HG02759 (cell line): ENCODE results near the gene SNX5.

Source experiments
- ATAC-seq: cut with Tn5 transposase; IDR thresholded peaks from one replicate; pipeline ENCODE4 v1.9.1; 2021; ENCODE audit warnings: mild to moderate bottlenecking, moderate library complexity; ENCODE audit not compliant: unreplicated experiment

The SNX5 gene

DNA sequence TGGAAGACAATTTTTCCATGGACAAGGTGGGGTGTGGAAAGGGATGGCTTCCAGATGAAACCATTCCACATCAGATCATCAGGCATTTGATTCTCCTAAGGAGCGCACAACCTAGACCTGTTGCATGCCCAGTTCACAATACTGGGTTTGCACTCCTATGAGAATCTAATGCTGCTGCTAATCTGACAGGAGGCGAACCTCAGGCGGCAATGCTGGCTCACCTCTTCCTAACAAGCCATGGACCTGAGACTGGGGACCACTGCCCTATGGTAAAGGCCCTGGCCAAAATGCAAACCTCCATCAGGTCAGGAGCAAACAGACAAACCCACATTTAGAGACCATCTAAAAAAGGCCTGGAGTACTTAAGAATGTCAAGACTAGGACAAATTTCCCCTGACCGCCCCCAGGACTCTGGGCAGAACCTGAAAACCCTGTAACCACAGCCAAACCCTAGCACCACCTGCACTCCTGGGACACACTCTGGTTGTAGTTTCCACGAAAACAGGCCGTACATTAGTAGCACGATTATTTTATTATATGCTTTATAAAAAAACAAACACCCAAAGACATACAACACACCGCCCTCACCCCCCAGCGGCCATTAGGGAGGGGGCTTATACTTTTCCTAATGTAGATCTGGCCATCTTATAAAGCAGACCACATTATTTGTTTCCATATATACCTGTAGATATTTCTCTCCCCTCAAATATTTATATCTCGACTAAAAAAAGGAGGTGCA lies 27.3 kb downstream of the SNX5 start:
- no peak for ATAC-seq

GRCh38 chr20:17940224-17940971 lies 28.2 kb downstream of the SNX5 start:
- no peak for ATAC-seq

DNA sequence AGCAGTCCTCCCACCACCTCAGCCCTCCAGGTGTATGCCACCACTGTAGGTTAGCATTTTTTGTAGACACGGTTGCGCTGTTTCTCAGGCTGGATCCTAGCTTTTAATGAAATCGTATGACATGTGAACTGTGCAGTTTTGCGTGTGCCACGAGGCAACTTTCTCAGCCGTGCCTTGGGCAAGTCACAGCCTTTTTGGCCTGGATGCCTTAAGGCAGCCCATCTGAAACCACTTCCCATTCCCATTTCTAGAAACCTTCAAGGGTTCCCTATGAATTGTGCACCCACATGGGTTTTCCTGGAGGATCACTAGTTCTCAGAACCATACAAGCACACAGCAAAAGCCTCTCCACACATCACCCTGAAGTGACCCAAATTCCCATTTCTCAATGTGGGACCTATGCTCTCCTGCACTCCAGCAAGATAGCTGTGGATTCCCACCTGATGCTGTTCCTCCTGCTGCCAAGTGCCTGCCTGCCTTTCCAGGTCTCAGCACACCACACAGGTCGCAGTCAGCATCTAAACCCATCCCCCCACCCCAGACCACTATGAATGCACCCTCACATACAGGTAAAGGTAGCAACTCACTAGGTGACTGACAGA lies 28.9 kb downstream of the SNX5 start:
- no peak for ATAC-seq

DNA sequence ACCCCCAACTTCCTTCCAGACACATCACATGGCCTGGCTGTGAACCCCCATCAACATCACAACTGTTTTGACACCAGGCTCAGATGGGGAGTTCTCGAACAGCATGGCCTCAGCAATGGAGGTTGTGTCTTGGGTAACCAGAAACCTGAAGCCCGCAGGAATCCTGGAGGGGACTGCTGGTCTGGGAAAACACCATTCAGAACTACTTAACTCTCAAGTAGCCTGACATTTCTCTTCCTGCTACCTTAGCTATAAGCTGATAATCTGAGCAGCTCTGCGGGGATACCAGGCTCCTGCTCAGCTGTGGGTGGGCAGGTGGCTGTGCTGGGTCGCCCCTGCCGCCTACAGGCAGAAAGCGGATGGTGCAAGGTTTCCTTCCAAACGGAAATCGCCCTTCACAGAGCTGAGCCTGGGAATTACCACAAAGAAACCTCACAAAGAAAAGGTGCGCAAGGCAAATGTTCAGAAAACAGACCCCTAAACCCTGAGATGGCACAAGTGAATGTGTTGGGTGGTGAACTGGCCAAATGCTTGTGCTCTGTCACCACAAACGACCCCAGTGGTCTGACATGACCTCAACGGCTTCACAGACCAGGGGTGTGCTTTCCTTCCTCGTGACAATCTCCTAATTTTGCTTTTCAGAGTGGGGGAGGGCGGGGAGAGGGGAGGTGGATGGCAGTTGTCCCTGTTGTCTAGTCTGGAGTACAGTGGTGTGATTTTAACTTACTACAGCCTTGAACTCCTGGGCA lies 29.5 kb downstream of the SNX5 start:
- peak; percentile 83 for ATAC-seq

DNA sequence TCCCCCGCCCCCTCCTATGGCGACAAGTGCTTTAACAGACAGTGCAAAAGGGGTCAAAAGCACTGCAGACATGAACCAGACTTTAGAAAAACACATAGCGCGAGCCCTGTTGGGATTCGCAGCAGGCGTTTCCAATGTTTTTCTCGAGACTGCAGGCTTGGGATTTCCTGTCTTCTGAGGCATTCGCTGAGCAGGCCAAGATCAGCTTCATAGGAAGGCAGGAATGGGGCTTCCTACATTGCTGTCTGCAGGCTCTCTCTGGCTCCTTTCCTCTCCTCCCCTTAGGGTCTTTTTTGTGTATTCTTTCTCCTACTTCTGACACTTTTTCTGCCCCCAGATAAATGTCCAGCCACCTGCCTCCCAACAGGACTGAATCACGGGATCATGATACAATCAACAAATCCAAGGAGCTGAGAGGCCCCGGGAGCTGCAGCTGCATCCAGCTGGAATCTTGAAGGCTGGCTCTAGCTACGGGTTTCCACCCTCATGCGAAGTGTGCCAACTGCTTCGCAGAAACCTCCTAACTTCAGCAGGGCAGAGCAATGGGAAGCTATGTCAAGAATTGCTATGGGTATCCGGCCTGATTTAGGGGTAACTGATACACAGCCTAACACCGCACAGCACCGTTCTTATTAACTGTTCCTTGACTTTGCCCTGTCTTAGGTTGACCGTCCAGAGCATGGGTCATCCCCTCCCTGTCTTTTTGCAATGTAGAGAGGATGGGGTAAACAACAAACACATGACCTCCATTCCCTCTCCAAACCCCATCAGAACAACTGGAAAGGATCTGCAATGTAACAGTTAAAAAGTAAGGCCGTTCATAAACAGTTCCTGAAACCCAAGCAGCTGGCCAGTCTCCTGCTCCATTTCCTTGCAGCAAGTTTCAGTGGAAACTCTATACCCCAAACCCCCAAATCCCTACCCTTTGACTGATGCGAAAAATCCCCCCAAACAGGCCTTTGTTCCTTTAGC lies 31.5 kb downstream of the SNX5 start:
- no peak for ATAC-seq

DNA sequence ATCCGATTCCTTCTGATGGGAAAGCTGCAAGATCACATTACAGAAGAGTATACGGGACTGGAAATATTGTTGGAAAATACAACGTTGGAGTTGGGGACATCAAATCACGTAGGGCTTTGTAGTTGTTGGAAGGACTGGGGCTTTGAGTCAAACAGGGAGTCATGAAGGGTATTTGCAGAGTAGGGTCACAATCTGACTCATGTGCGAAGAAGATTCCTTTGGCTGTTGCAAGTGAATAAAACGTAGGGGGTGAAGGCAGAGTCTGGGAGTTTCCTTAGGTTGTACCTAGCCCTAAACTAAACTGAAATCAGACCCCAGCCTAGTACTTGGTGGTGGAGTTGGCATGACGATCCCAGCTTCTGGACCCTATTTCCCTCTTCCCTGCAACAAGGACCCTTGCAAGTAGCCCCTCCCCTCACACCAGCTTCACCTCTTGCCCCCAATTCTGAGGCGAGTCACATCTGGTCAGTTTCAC lies 32.3 kb downstream of the SNX5 start:
- no peak for ATAC-seq

DNA sequence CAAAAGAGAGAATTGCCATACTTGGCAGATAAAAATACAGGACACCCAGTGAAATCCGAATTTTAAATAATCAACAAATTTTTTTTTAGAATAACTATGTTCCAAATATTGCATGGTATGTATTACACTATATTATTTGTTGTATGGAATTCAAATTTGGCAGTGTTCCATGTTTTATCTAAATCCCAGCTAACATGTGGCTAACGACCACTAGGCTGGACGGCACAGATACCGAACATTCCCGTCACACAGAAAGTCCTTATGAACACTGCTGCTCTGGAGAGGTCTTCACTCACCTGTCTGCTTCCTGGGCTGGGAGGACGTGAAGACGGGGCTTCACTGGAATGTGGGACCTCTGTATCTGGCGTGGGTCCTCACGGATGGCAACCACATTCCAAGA lies 32.8 kb downstream of the SNX5 start:
- ATAC-seq, result no peak

DNA sequence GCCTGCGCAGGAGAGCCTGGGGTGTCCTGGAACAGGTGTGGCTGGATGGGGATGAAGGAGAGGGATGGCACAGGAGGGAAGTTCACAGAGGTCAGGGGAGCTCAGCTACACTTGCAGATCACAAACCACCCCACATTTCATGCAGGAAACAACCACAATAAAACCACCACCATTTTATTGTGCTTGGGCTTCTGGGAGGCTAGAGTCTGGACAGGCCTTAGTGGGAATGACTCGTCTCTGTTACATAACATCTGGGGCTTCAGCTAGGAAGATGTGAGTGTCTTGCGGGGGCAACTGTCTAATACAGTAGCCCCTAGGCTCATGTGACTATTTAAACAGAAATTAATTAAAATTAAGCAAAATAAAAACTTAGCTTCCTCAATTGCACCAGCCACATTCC lies 33.4 kb downstream of the SNX5 start:
- ATAC-seq, result no peak

DNA sequence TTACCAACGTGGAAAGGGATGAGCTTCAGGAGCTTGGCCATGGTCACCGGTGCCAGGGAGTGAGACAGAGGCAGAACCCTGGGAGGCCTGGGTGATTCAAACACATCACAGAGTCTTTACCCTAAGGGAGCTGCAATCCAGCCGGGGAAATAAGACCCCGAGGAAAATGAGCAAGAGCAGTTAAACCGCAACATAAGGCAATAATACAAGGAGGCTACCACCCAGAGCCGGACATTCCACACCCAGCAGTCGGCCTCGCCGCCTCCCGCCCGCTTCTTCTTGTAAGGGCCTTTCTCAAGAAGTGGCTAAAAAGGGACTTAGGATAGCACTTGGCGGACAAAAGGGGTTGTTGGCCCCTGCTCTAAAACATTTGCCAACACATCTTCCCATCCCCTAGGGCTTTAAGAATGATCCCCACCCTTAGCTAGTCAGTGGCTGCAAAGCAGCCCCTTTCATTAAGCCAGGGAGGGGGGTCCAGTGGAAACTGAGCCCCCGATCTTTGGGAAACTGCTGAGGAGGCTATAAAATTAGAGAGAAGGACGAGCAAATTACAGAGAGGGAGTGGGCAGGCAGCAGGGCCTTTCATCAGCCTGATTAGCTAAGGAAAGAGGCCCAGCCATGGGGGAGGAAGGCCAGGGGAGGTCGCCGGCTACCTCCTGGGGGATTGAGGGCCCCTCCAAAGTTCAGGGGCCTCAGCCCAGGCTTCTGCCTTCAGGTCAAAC lies 34.3 kb downstream of the SNX5 start:
- ATAC-seq, result no peak

- no peak for ATAC-seq
These were observed 34.9 kb downstream of the SNX5 start for GRCh38 chr20:17933711-17934110.

GRCh38 chr20:17933121-17933520 lies 35.5 kb downstream of the SNX5 start:
- no peak for ATAC-seq

GRCh38 chr20:17932396-17932795 lies 36.2 kb downstream of the SNX5 start:
- no peak for ATAC-seq

DNA sequence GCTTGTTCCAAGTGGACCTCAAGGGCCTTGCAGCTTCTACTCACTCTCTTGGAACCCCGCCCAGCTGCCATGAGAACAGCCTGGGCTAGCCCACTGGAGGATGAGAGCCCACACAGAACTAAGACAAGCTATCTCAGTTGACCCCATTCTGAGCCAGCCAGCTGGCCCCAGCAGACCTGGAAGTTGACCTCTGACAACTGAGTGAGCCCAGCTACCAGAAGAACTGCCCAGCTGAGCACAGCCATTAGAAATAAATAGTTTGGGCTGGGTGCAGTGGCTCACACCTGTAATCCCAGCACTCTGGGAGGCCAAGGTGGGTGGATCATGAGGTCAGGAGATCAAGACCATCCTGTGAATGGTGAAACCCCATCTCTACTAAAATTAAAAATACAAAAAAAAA lies 37.1 kb downstream of the SNX5 start:
- ATAC-seq, result no peak

- ATAC-seq, result no peak
These were observed 39.8 kb downstream of the SNX5 start for GRCh38 chr20:17928633-17929311.

DNA sequence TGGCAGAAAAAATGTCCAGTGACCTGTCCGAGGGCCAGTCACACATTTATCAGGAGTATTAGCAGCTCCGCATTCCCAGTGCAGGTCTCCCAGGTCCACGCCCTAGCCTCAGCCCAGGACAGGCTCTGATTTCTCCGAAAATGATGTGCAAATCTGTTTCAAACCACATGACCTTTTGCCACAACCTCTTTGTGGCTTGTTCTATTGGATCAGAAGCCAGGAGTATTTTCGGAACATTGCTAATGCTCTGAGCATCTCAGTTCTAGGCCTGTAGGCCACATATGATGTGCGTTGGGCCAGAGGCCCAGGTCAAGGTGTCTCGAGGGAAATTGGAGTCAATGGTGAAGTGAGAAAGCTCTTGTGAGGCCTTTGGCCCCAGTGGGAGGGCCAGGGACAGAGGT lies 40.4 kb downstream of the SNX5 start:
- ATAC-seq, result no peak

DNA sequence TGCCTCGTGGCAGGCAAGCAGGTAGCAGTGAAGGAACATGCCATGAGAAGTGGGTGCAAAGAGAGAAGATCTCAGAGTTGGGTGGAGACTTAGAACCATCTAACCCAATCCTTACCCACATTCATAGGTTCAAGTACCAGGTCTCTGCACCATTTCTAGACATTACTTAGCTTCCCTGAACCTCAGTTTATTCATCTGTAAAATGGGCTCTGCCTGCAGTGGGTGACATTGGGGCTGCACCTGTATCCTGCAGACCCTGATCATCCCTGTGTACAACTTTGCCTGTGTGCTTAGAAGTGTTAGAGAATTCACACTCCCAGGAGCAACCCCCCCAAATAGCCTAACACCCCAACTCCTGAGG lies 42.7 kb downstream of the SNX5 start:
- no peak for ATAC-seq

DNA sequence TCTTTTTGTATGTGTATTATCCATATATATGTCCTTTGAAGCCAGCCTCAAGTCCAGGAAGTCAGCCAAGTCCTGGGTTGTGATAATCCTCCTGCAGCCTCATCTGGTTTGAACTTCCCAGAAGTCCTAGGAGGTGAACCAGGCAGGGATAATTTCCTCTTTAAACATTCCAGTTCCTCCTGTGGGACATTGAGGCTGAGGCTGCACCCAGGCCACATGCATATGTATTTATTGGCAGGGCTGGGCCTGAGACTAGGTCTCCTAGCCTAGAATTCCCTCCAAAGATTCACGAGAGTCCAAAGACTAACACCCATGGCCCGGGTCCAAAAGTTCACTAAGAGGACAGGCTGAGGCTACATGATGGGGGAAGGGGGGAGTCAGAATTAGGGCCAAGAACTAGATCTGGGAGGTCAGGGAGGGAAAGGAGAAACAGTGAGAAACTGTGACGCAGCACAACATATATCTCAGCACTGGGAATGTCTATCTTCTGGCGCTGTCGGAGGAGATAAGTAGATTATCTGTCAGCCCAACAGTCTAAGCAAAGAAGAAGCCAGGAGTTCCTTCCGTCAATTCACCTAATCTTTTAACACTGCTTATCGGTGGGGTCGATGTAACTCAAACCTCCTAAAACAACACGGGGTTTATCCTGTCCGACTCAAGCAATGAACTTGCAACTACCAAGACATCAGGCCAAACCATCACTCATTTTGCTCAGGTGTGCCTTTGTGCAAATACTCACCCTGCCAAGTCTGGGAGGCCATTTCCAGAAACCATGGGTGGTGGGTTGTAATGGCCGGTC lies 43.3 kb downstream of the SNX5 start:
- ATAC-seq, result no peak

DNA sequence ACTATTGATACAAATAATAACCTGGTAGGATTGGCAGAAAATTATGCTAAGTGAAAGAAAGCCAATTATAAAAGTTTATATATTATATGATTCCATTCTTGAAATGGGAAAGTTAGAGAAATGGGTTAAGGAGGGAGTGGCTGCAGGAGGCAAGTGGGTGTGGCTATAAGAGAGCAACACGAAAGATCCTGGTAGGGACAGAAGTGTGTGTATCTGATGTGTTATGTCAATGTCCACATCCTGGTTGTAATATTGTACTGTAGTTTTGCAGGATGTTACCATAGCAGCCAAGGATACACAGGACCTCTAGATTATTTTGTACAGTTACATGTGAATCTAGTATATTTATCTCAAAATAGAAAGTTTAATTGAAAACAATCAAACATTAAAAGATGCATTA lies 46.8 kb downstream of the SNX5 start:
- no peak for ATAC-seq
